Erythroblast (primary cell): ENCODE results near the gene NDUFA11.

ENCODE experiments used
- GATA1 ChIP-seq: IDR thresholded peaks from 2 replicates; pipeline ENCODE4 v1.6.1; 2011; ENCODE audit warnings: low read depth, mild to moderate bottlenecking, control low read depth, low read length, moderate library complexity
- POLR2A ChIP-seq: IDR thresholded peaks from 2 replicates; pipeline ENCODE4 v1.6.1; 2011; ENCODE audit warnings: mild to moderate bottlenecking, low read length

DNA sequence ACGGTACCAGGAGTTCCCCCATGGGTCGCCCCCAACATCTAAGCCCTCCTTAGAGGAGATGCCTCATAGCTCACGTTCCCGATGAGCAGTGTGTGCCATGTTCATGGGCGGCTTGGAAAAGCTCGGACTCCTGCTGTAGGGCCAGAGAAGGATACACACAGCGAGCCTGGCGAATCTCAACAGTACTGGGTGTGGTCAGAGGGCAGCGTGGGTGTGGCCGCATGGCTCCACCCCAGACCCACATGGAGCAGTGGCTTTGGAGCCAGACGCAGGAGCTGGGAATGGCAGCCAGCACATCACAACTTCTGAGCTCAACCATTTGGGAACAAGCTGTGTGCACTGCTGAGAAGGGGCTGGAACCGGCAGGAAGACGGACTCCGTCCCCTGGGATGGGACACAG lies 26.0 kb upstream of the NDUFA11 start:
- no peak for TF ChIP-seq POLR2A
- no peak for TF ChIP-seq GATA1
